ENCODE data around the gene PCDH9. TPM values are rescaled to one million over a fixed set of nuclear protein-coding genes. Genes with fewer than 3 reads are reported as not detected.

Gene PCDH9
- total RNA-seq, 2 donors from 2014 or later: 0.95 to 1.8 TPM

- Histone ChIP-seq H3K36me3 (ENCODE audit: control insufficient read depth, insufficient read depth, low read length) (no peaks in the 10 kb centered on the region), H3K27ac (ENCODE audit: low read depth, low read length) (no peak overlapping the region), H3K9ac (ENCODE audit: extremely low read depth, low read length, poor library complexity, severe bottlenecking) (no peak overlapping the region), H3K4me3 (ENCODE audit: low read length) (no peak overlapping the region), H3K27me3 (ENCODE audit: control insufficient read depth, insufficient read depth, low read length, poor library complexity, severe bottlenecking) (no peaks in the 10 kb centered on the region), H3K9me3 (ENCODE audit: control insufficient read depth, low read length) (no peaks in the 10 kb centered on the region), H3K4me1 (ENCODE audit: control insufficient read depth, insufficient read depth, low read length) (no peaks in the 10 kb centered on the region)
- DNase-seq: no peak
- Mint-ChIP-seq H3K27ac (no peak overlapping the region), H3K4me1 (no peaks in the 10 kb centered on the region), H3K9me3 (no peaks in the 10 kb centered on the region), H3K4me3 (no peak overlapping the region), H3K27me3 (ENCODE audit: insufficient read depth) (no peaks in the 10 kb centered on the region), H3K36me3 (ENCODE audit: low read depth) (no peaks in the 10 kb centered on the region)
- 96% methylated on average over 1 of the region's 1 CpG; no CpG with 5 or more reads in 1 of the 2 experiments for WGBS, 2 experiments (ENCODE audit: insufficient coverage in 1 of 2, insufficient read length in 1 of 2)
- TF ChIP-seq CTCF (conservative IDR thresholded peaks at IDR 0.05): no peak
Measured at GRCh38 chr13:66673401-66673800, 556.7 kb downstream of the PCDH9 start.

- Histone ChIP-seq H3K4me1 (ENCODE audit: control insufficient read depth, insufficient read depth, low read length) (no peaks in the 10 kb centered on the region), H3K27me3 (ENCODE audit: control insufficient read depth, insufficient read depth, low read length, poor library complexity, severe bottlenecking) (no peaks in the 10 kb centered on the region), H3K9me3 (ENCODE audit: control insufficient read depth, low read length) (no peaks in the 10 kb centered on the region), H3K9ac (ENCODE audit: extremely low read depth, low read length, poor library complexity, severe bottlenecking) (no peak overlapping the region), H3K27ac (ENCODE audit: low read depth, low read length) (no peak overlapping the region), H3K36me3 (ENCODE audit: control insufficient read depth, insufficient read depth, low read length) (no peaks in the 10 kb centered on the region), H3K4me3 (ENCODE audit: low read length) (no peak overlapping the region)
- peak; percentile 63 for DNase-seq
- TF ChIP-seq CTCF (conservative IDR thresholded peaks at IDR 0.05): no peak
- no peaks in the 10 kb centered on the region for H3K27me3 Mint-ChIP-seq (ENCODE audit: insufficient read depth)
- H3K9me3 Mint-ChIP-seq: no peaks in the 10 kb centered on the region
- H3K36me3 Mint-ChIP-seq (ENCODE audit: low read depth): no peaks in the 10 kb centered on the region
- no peak overlapping the region for H3K4me3 Mint-ChIP-seq
- 50 to 78% methylated on average over 3 to 5 of the region's 5 CpGs for WGBS, 2 experiments (ENCODE audit: insufficient coverage in 1 of 2, insufficient read length in 1 of 2)
- no peaks in the 10 kb centered on the region for H3K4me1 Mint-ChIP-seq
- H3K27ac Mint-ChIP-seq: no peak overlapping the region
Measured at GRCh38 chr13:66665991-66666390, 564.1 kb downstream of the PCDH9 start.

DNA sequence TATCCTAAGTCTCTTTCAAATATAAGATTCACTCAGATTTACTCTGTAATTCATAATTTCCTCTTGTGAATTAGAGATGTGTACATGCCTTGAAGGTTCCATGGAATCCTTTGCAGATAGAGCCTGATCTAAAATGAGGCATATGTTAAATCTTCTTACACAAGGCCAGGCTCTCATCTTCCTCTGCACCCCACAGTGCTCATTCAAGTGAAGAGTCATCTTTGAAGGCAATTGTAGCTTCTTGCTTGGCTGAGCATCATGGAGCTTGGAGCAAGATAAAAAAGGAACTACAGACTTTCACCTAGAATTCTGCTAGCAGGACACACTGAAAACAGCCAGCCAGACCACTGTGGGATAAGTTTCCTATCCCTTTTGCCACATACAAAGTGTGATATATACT, 566.4 kb downstream of the PCDH9 start:
- H3K27ac ChIP-seq (ENCODE audit: low read depth, low read length): no peak overlapping the region
- H3K9me3 ChIP-seq (ENCODE audit: control insufficient read depth, low read length): no peaks in the 10 kb centered on the region
- Mint-ChIP-seq H3K27ac (no peak overlapping the region), H3K4me1 (no peaks in the 10 kb centered on the region), H3K4me3 (no peak overlapping the region), H3K9me3 (no peaks in the 10 kb centered on the region), H3K27me3 (ENCODE audit: insufficient read depth) (no peaks in the 10 kb centered on the region), H3K36me3 (ENCODE audit: low read depth) (no peaks in the 10 kb centered on the region)
- TF ChIP-seq CTCF (conservative IDR thresholded peaks at IDR 0.05): no peak
- no peaks in the 10 kb centered on the region for H3K36me3 ChIP-seq (ENCODE audit: control insufficient read depth, insufficient read depth, low read length)
- H3K4me1 ChIP-seq (ENCODE audit: control insufficient read depth, insufficient read depth, low read length): no peaks in the 10 kb centered on the region
- no peak overlapping the region for H3K9ac ChIP-seq (ENCODE audit: extremely low read depth, low read length, poor library complexity, severe bottlenecking)
- no peak overlapping the region for H3K4me3 ChIP-seq (ENCODE audit: low read length)
- no peaks in the 10 kb centered on the region for H3K27me3 ChIP-seq (ENCODE audit: control insufficient read depth, insufficient read depth, low read length, poor library complexity, severe bottlenecking)
- no peak for DNase-seq
